Astrocyte (in vitro differentiated cells and primary cell): Measurements from ENCODE around the gene CUL4B. TPM values are rescaled to one million over a fixed set of nuclear protein-coding genes. Genes with fewer than 3 reads are reported as not detected.

Experiments used
- DNase-seq: peaks from one replicate; pipeline ENCODE4 v3.0.0-alpha.2; 2010; ENCODE audit warnings: low read depth
- FAIRE-seq: peaks from 2 replicates; lab custom pipeline; 2011; peaks lifted over from hg19 to GRCh38; lab: Jason Lieb, UNC
- H2AFZ ChIP-seq: 2 replicates; pipeline ENCODE4 v1.6.0; 2012; ENCODE audit warnings: low read depth, low read length, inconsistent platforms
- H3K27ac ChIP-seq: 2 replicates; pipeline ENCODE4 v1.5.1; 2011; ENCODE audit warnings: low read depth, low read length, inconsistent platforms
- H3K27me3 ChIP-seq: 2 replicates; pipeline ENCODE4 v1.6.0; 2011; ENCODE audit warnings: low read length, inconsistent platforms; ENCODE audit not compliant: insufficient read depth
- H3K36me3 ChIP-seq: 2 replicates; pipeline ENCODE4 v1.5.1; 2011; ENCODE audit warnings: low read length, inconsistent platforms; ENCODE audit not compliant: insufficient read depth
- H3K4me1 ChIP-seq: 2 replicates; pipeline ENCODE4 v1.5.1; 2011; ENCODE audit warnings: low read length, inconsistent platforms; ENCODE audit not compliant: insufficient read depth
- H3K4me2 ChIP-seq: 2 replicates; pipeline ENCODE4 v1.6.0; 2012; ENCODE audit warnings: low read length, inconsistent platforms
- H3K4me3 ChIP-seq: 2 replicates; pipeline ENCODE4 v1.5.1; 2011; ENCODE audit warnings: low read depth, mild to moderate bottlenecking, low read length, inconsistent platforms; ENCODE audit not compliant: insufficient read depth
- H3K79me2 ChIP-seq: 2 replicates; pipeline ENCODE4 v1.6.0; 2012; ENCODE audit warnings: mild to moderate bottlenecking, low read length, inconsistent platforms; ENCODE audit not compliant: insufficient read depth
- H3K9ac ChIP-seq: 2 replicates; pipeline ENCODE4 v1.6.0; 2012; ENCODE audit warnings: mild to moderate bottlenecking, low read length, inconsistent platforms
- H3K9me3 ChIP-seq: 2 replicates; pipeline ENCODE4 v1.5.1; 2012; ENCODE audit warnings: low read depth, mild to moderate bottlenecking, low read length, inconsistent platforms; ENCODE audit not compliant: insufficient read depth
- H4K20me1 ChIP-seq: 2 replicates; pipeline ENCODE4 v1.6.0; 2012; ENCODE audit warnings: low read length, inconsistent platforms; ENCODE audit not compliant: insufficient read depth
- H3K27ac Mint-ChIP-seq: one replicate; pipeline ENCODE4 v1.8.0; 2021; ENCODE audit warnings: mild to moderate bottlenecking, mixed read lengths; ENCODE audit not compliant: unreplicated experiment
- H3K27me3 Mint-ChIP-seq: one replicate; pipeline ENCODE4 v1.8.0; 2021; ENCODE audit warnings: low read depth, mixed read lengths; ENCODE audit not compliant: unreplicated experiment
- H3K36me3 Mint-ChIP-seq: one replicate; pipeline ENCODE4 v1.8.0; 2021; ENCODE audit warnings: low read depth, mixed read lengths; ENCODE audit not compliant: unreplicated experiment
- H3K4me1 Mint-ChIP-seq: one replicate; pipeline ENCODE4 v1.8.0; 2021; ENCODE audit warnings: low read depth, mixed read lengths; ENCODE audit not compliant: unreplicated experiment
- H3K4me3 Mint-ChIP-seq: one replicate; pipeline ENCODE4 v1.8.0; 2021; ENCODE audit warnings: mild to moderate bottlenecking, moderate library complexity, mixed read lengths; ENCODE audit not compliant: unreplicated experiment
- H3K9me3 Mint-ChIP-seq: one replicate; pipeline ENCODE4 v1.8.0; 2021; ENCODE audit warnings: mild to moderate bottlenecking, mixed read lengths; ENCODE audit not compliant: unreplicated experiment
- EZH2 ChIP-seq: IDR thresholded peaks from 2 replicates; pipeline ENCODE4 v1.6.1; 2012; ENCODE audit warnings: mild to moderate bottlenecking, low read length, inconsistent platforms; ENCODE audit not compliant: insufficient read depth
- total RNA-seq: library from RNA; stranded (reverse); gene quantifications from 2 replicates; pipeline ENCODE4 v1.2.1, GENCODE V29; 2021
- TF ChIP-seq, protein P1 (sequence below): IDR thresholded peaks from 2 replicates; pipeline ENCODE4 v1.5.1; 2011; ENCODE audit warnings: low read depth, mild to moderate bottlenecking, inconsistent platforms, low read length, moderate library complexity; ENCODE audit not compliant: insufficient read depth

Gene CUL4B
- total RNA-seq, 1 donor from 2014 or later = 102 TPM

- H3K36me3 ChIP-seq = no peaks in the 10 kb centered on the region
- FAIRE-seq (no peak), DNase-seq (no peak)
- no peaks in the 10 kb centered on the region for H3K79me2 ChIP-seq
- H3K4me1 ChIP-seq = no peaks in the 10 kb centered on the region
- Mint-ChIP-seq H3K36me3 (no peaks in the 10 kb centered on the region), H3K27ac (no peak overlapping the region), H3K4me1 (peaks cover 5% of the 10 kb centered on the region), H3K9me3 (no peaks in the 10 kb centered on the region), H3K27me3 (no peaks in the 10 kb centered on the region), H3K4me3 (no peak overlapping the region)
- H3K4me3 ChIP-seq = no peak overlapping the region
- H2AFZ ChIP-seq = no peak overlapping the region
- H4K20me1 ChIP-seq = no peaks in the 10 kb centered on the region
- H3K27me3 ChIP-seq = no peaks in the 10 kb centered on the region
- no peak overlapping the region for H3K9ac ChIP-seq
- H3K4me2 ChIP-seq = no peak overlapping the region
- no peaks in the 10 kb centered on the region for H3K9me3 ChIP-seq
- TF ChIP-seq, protein P1, sequence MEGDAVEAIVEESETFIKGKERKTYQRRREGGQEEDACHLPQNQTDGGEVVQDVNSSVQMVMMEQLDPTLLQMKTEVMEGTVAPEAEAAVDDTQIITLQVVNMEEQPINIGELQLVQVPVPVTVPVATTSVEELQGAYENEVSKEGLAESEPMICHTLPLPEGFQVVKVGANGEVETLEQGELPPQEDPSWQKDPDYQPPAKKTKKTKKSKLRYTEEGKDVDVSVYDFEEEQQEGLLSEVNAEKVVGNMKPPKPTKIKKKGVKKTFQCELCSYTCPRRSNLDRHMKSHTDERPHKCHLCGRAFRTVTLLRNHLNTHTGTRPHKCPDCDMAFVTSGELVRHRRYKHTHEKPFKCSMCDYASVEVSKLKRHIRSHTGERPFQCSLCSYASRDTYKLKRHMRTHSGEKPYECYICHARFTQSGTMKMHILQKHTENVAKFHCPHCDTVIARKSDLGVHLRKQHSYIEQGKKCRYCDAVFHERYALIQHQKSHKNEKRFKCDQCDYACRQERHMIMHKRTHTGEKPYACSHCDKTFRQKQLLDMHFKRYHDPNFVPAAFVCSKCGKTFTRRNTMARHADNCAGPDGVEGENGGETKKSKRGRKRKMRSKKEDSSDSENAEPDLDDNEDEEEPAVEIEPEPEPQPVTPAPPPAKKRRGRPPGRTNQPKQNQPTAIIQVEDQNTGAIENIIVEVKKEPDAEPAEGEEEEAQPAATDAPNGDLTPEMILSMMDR = no peak
- TF ChIP-seq EZH2 = no peak
- H3K27ac ChIP-seq = no peak overlapping the region
Measured at GRCh38 chrX:120566817-120567216, 6.1 kb upstream of the CUL4B start.

GRCh38 chrX:120564925-120565324, 4.2 kb upstream of the CUL4B start:
- Histone ChIP-seq H3K9me3 (no peaks in the 10 kb centered on the region), H3K4me1 (no peaks in the 10 kb centered on the region), H2AFZ (no peak overlapping the region), H3K4me2 (no peak overlapping the region), H3K9ac (no peak overlapping the region), H4K20me1 (no peaks in the 10 kb centered on the region), H3K27ac (no peak overlapping the region), H3K36me3 (no peaks in the 10 kb centered on the region), H3K79me2 (peaks cover 8% of the 10 kb centered on the region), H3K27me3 (no peaks in the 10 kb centered on the region), H3K4me3 (no peak overlapping the region)
- Mint-ChIP-seq H3K9me3 (no peaks in the 10 kb centered on the region), H3K4me3 (no peak overlapping the region), H3K27me3 (no peaks in the 10 kb centered on the region), H3K36me3 (no peaks in the 10 kb centered on the region), H3K4me1 (peaks cover 5% of the 10 kb centered on the region), H3K27ac (no peak overlapping the region)
- no peak for TF ChIP-seq EZH2
- TF ChIP-seq, protein P1 = no peak
- FAIRE-seq = no peak
- DNase-seq = no peak

DNA sequence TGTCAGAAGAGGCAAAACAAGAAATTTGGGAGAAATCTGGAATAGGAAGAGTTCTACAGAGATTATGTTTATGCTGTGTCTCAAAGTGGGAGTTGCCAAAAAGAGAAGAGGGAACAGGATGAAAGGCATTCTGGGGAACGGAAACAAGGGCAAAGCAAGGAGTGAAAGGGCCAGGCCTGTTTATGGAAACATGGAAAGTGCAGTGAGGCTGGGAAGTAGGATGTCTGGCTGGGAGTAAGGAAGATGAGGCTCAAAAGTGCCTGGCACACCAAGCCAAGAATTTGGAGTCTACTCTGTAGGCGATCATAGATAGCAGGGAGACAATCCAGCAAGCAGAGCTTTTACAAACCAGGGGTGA, 1.8 kb upstream of the CUL4B start:
- DNase-seq = no peak
- Histone ChIP-seq H3K36me3 (no peaks in the 10 kb centered on the region), H3K9ac (no peak overlapping the region), H3K27me3 (no peaks in the 10 kb centered on the region), H3K4me3 (no peak overlapping the region), H3K27ac (no peak overlapping the region), H3K79me2 (peaks cover 32% of the 10 kb centered on the region), H3K9me3 (no peaks in the 10 kb centered on the region), H2AFZ (no peak overlapping the region), H3K4me2 (peak overlapping the region; percentile 97), H3K4me1 (no peaks in the 10 kb centered on the region), H4K20me1 (no peaks in the 10 kb centered on the region)
- H3K27ac Mint-ChIP-seq = peak overlapping the region; percentile 9
- H3K36me3 Mint-ChIP-seq = no peaks in the 10 kb centered on the region
- no peaks in the 10 kb centered on the region for H3K9me3 Mint-ChIP-seq
- no peaks in the 10 kb centered on the region for H3K27me3 Mint-ChIP-seq
- H3K4me3 Mint-ChIP-seq = peak overlapping the region; percentile 90
- H3K4me1 Mint-ChIP-seq = peaks cover 6% of the 10 kb centered on the region
- TF ChIP-seq, protein P1 = no peak
- TF ChIP-seq EZH2 = no peak
- FAIRE-seq = no peak
